ENCODE measurements around the gene TGFBR3.

TGFBR3 gene

GRCh38 chr1:91897016-91897415 is 11.1 kb upstream of the TGFBR3 start:
- H3K4me3 ChIP-seq (ENCODE audit: low read depth, low read length), result no peak overlapping the region
- DNase-seq (ENCODE audit: low read depth), result no peak
- no peak for TF ChIP-seq CTCF (IDR thresholded peaks at IDR 0.05; ENCODE audit: control insufficient read depth, extremely low read depth, insufficient read depth)

GRCh38 chr1:91895832-91896556 is 10.0 kb upstream of the TGFBR3 start:
- no peak for DNase-seq (ENCODE audit: low read depth)

GRCh38 chr1:91894036-91894761 is 8.2 kb upstream of the TGFBR3 start:
- DNase-seq (ENCODE audit: low read depth), result no peak
- no peak for TF ChIP-seq CTCF (IDR thresholded peaks at IDR 0.05; ENCODE audit: control insufficient read depth, extremely low read depth, insufficient read depth)
- H3K4me3 ChIP-seq (ENCODE audit: low read depth, low read length), result no peak overlapping the region

More at GRCh38 chr1:91895832-91896556, 10.0 kb upstream of the TGFBR3 start:
- TF ChIP-seq CTCF (IDR thresholded peaks at IDR 0.05; ENCODE audit: control insufficient read depth, extremely low read depth, insufficient read depth), result no peak
- no peak overlapping the region for H3K4me3 ChIP-seq (ENCODE audit: low read depth, low read length)

GRCh38 chr1:91891969-91892368 is 6.0 kb upstream of the TGFBR3 start:
- no peak for TF ChIP-seq CTCF (IDR thresholded peaks at IDR 0.05; ENCODE audit: control insufficient read depth, extremely low read depth, insufficient read depth)
- DNase-seq (ENCODE audit: low read depth), result no peak
- no peak overlapping the region for H3K4me3 ChIP-seq (ENCODE audit: low read depth, low read length)

- no peak for DNase-seq (ENCODE audit: low read depth)
- TF ChIP-seq CTCF (IDR thresholded peaks at IDR 0.05; ENCODE audit: control insufficient read depth, extremely low read depth, insufficient read depth), result no peak
- no peak overlapping the region for H3K4me3 ChIP-seq (ENCODE audit: low read depth, low read length)
These were observed 5.5 kb upstream of the TGFBR3 start for GRCh38 chr1:91891454-91891853.

DNA sequence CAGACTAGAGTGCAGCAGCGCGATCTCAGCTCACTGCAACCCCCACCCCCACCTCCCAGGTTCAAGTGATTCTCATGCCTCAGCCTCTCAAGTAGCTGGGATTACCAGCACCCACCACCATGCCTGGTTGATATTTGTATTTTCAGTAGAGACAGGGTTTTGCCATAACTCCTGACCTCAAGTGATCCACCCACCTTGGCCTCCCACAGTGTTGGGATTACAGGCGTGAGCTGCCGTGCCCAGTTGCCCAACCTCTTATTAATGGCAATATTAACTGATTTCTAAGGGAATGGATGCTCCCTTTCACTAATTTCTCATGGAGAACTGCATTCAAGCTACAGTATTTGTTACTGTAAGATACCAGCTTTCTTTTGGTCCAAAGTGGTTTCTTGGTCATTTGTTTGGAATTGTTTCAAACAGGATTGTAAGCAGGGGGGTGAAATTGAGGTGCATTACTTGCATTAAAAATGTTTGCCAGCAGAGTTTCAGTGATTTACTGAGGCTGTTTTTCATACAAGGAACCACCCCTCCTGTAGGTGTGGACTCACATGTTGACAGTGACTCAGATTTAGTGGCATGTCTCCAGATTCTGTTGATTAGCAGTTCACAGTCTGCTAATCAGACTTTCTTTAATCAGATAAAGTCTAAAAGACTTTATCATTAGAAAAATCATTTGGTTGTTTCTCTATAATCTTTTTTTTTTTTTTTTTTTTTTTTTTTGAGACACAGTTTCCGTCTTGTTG is 3.9 kb upstream of the TGFBR3 start:
- peak; percentile 54 for DNase-seq (ENCODE audit: low read depth)
- no peak for TF ChIP-seq CTCF (IDR thresholded peaks at IDR 0.05; ENCODE audit: control insufficient read depth, extremely low read depth, insufficient read depth)
- H3K4me3 ChIP-seq (ENCODE audit: low read depth, low read length), result no peak overlapping the region

All from LNCaP clone FGC (cell line).